Right cardiac atrium (tissue), 5 donors: ENCODE measurements around the gene CACNA1S. TPM values are rescaled to one million over a fixed set of nuclear protein-coding genes. Genes with fewer than 3 reads are reported as not detected.
A peak's percentile ranks its signal among the peaks of the same experiment; 100 is the strongest.

Source experiments
- ATAC-seq, 2 donors: fragments of 200-7000 bp; cut with Tn5 transposase; one replicate each; pipeline versions ENCODE4 v1.8.0 to v1.9.1; 2020; ENCODE audit warnings: moderate library complexity in 2 of 2, mild to moderate bottlenecking in 1 of 2
- DNase-seq, 3 donors: peaks; one replicate each; pipeline ENCODE4 v3.0.0-alpha.2; 2020
- H3K27ac ChIP-seq: one replicate; pipeline ENCODE4 v1.5.1; 2013; ENCODE audit warnings: mild to moderate bottlenecking, low read length, control low read depth, moderate library complexity
- H3K27me3 ChIP-seq: one replicate; pipeline ENCODE4 v1.6.1; 2013; ENCODE audit not compliant: control insufficient read depth, insufficient read depth
- H3K4me1 ChIP-seq: one replicate; pipeline ENCODE4 v1.6.1; 2013; ENCODE audit warnings: low read length; ENCODE audit not compliant: control insufficient read depth, insufficient read depth
- H3K4me3 ChIP-seq: one replicate; pipeline ENCODE4 v1.5.1; 2013; ENCODE audit warnings: low read length, control low read depth
- H3K9me3 ChIP-seq: one replicate; pipeline ENCODE4 v1.6.1; 2013; ENCODE audit warnings: low read length; ENCODE audit not compliant: control insufficient read depth
- WGBS: extraction: QIAGEN DNeasy Blood & Tissue Kit; methylation state at CpG from one replicate; pipeline ENCODE4 v1.1.7; 2013; 5-methylcytosine and 5-hydroxymethylcytosine counted together
- intact Hi-C, 4 donors: fragments of 100-400 bp; cut with DNase I; formaldehyde crosslinking; loops; one replicate each; pipeline versions ENCODE4 v1.11.0 to v1.14.0; 2022 to 2023
- polyA plus RNA-seq: library from polyadenylated mRNA; stranded (reverse); fragments of 200-250 nt; gene quantifications from one replicate; pipeline ENCODE4 v1.2.3, GENCODE V29; 2013
- total RNA-seq, 4 donors: library from RNA; stranded (reverse); fragmentation: NEBNext Ultra II Directional; extraction: Animal tissue kit (Norgen Biotek cat#: 25700); gene quantifications; one replicate each; pipeline ENCODE4 v1.2.1, GENCODE V29; 2021
- donor health status: healthy with polysubstance abuse.
- donor health status: DM: no; HTN: yes; CAD: no.
- donor health status: DM: no; HTN: no; CAD: no.
- donor health status: DM: no; HTN: yes; CAD: no; lungs with severe emphysema.
- donor health status: DM: yes; HTN: yes; CAD: no.

CACNA1S gene
- total and polyA plus RNA-seq, 5 donors = 0.06 to 0.09 TPM; not detected in 3

DNA sequence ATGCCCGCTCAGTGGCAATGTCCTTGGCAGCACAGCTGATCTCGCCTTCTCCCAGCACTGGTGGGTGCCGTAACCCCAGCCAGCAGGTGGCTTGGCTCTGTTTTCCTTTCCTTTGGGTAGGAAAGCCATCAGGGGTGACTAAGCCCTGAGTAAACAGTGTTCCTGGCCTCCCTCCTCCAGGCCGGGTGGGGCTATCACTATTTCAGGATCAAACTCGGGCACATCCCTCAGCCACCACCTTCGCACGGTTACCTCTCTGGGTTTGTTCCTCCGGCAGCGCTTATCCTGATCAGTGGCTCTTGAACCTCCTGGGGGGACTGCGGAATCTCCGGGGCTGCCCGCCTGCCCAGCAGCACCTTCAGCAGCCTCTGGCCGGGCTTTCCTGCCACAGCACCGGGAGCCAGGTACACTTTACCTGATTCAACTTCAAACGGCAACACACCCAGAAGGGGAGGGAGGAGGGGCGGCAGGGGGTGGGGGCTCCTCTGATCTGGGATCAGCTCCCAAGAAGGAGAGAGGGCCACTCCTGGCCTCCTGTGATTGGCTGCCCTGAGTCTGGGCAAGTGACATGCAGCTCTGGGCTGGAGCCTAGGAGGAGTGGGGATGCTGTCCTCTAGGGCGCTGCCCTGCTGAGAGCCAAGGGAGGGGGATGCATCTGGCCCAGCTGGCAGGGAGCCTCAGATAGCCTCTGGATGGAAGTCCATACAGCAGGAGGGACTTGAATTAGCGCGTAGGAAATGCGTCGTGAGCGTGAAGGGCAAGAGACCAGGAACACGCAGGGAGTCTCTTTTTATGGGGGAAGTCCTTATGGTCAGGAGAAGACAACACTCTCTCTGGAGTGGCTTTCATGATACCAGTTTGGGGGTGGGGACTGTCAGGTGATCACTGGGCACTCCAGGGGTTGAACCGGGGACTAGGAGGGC lies 14.9 kb upstream of the CACNA1S start, which contains the start of gene ASCL5:
TSS of gene ASCL5 (minus strand) at position 353 of the 923 bp plus-strand sequence. CDS start 11,812 bp downstream, outside the sequence.
- intact Hi-C loops = no loop called here
- ATAC-seq (no peak), DNase-seq (peak in 1 of 3 donors; percentile 32)
- 75% methylated on average over 24 of the region's 24 CpGs for WGBS
- Histone ChIP-seq H3K9me3 (no peaks in the 10 kb centered on the region), H3K27ac (no peak within 1 kb of the TSS), H3K27me3 (no peaks in the 10 kb centered on the region), H3K4me1 (no peaks in the 10 kb centered on the region), H3K4me3 (no peak within 1 kb of the TSS)

DNA sequence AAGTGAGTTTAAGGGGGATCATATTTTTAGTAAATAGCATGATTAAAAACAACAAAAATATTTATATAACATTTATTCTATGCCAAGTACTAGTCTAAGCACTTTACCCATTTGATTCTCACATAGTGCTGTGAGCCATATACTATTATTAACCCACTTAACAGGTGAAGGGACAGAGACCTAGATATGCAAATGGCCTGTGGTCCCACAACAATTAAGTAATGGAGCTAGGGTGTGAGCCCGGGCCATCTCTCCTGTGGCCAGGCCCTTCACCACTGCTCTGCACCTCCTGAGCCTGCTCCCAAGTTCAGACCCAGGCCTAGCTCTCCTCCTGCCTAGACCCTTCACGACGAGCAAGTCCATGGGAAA lies 14.2 kb upstream of the CACNA1S start:
- intact Hi-C loops = no loop called here
- WGBS = 75% methylated on average over 3 of the region's 3 CpGs
- Histone ChIP-seq H3K27me3 (no peaks in the 10 kb centered on the region), H3K9me3 (no peaks in the 10 kb centered on the region), H3K27ac (no peak overlapping the region), H3K4me3 (no peak overlapping the region), H3K4me1 (no peaks in the 10 kb centered on the region)
- ATAC-seq = no peak
- peak in 1 of 3 donors; percentile 11 for DNase-seq

DNA sequence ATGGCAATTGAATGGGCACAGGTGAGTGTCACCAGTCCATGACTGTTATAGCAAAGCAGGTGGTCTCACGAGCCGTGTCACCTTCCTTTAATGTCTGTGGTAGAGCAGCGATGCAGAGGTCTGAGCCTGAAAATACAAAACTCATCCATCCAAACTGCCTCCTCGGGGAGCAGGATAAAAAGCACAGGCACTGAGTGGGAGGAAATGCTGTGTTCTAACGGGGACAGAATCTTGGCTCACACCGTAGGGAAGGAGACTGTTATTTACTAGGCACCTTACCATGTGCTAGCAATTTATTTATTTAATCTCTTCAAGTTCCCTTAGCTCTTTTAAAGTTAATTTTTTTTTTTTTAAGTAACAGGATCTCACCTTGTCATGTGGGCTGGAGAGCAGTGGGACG lies 13.6 kb upstream of the CACNA1S start:
- Histone ChIP-seq H3K9me3 (no peaks in the 10 kb centered on the region), H3K4me3 (no peak overlapping the region), H3K27ac (no peak overlapping the region), H3K4me1 (no peaks in the 10 kb centered on the region), H3K27me3 (no peaks in the 10 kb centered on the region)
- intact Hi-C loops = no loop called here
- DNase-seq = peak in 1 of 3 donors; percentile 3
- ATAC-seq = peak in 1 of 2 donors; percentile 35
- WGBS = 49% methylated on average over 7 of the region's 7 CpGs

DNA sequence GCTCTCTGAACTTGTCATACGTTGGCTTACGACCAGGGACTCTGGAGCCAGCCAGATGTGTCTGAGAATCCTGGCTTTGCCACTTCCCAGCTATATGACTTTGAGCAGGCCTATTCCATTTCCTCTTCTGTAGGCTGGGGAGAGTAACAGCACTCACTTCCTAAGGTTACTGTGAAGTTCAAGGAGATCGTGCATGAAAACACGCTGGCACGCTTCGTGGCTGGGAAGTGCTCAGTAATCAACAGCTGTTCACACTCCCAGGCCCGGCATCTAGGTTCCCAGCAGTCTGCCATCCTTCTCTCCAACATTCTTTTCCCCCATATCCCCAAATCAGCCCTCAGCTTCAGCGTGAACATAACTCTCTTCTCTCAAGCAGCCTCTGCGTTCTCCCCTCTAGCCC lies 12.8 kb upstream of the CACNA1S start:
- H3K27me3 ChIP-seq = no peaks in the 10 kb centered on the region
- no peak overlapping the region for H3K27ac ChIP-seq
- intact Hi-C loops = no loop called here
- H3K9me3 ChIP-seq = no peaks in the 10 kb centered on the region
- 57% methylated on average over 9 of the region's 9 CpGs for WGBS
- H3K4me1 ChIP-seq = no peaks in the 10 kb centered on the region
- no peak overlapping the region for H3K4me3 ChIP-seq
- DNase-seq = peak in 1 of 3 donors; percentile 42
- no peak for ATAC-seq

DNA sequence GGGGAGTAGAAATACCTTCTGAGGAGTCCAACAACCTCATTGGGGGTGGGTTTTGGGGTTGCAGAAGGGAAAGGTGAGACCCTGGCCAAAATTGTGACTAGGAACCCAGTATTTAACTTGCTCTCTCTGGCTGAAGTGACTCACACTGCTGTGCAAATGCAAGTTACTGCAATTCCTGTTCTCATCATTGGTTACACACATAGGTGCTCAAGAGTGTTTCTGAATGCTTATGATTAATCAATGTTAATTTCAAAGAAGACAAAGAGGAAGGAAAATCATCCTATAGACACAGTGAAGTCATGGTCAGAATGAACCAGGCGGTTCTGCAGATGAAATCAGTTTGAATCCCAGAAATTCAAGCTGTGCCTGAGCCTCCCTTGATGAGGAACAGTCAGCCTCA lies 11.6 kb upstream of the CACNA1S start:
- ATAC-seq = no peak
- no peak for DNase-seq
- intact Hi-C loops = no loop called here
- Histone ChIP-seq H3K27me3 (no peaks in the 10 kb centered on the region), H3K27ac (no peak overlapping the region), H3K9me3 (no peaks in the 10 kb centered on the region), H3K4me3 (no peak overlapping the region), H3K4me1 (no peaks in the 10 kb centered on the region)
- WGBS = 92% methylated on average over 1 of the region's 1 CpG

DNA sequence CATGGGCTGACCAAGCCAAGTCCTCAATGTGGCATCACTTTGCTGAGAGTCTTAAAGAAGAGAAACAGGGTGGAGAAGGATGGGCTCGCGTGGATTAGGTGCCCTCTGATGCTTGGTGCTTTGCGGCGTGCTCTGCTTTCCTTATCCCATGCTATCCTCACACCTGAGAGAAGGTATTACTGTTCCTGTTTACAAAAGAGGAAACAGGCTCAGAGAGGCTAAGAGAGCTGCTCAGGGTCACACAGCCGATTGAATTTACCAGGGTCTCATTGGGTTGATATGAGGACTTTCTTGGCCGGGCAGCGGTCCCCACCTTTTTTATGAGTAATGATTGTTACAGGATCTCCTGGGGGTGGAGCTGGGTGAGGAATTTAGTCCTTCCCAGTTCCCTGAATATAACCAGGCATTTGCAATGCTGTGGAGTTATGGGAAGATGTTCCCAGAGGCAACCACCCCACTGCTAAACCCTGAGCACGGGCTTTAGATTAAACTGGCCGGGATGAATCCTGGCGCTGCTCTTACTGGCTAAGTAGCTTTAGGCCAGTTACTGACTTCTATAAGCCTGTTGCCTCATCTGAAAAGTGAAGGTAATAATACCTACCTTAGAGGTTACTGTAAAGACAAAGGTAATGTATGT lies 10.2 kb upstream of the CACNA1S start:
- ATAC-seq (no peak), DNase-seq (peak in 1 of 3 donors; percentile 16)
- Histone ChIP-seq H3K27ac (no peak overlapping the region), H3K4me1 (no peaks in the 10 kb centered on the region), H3K4me3 (no peak overlapping the region), H3K9me3 (no peaks in the 10 kb centered on the region), H3K27me3 (no peaks in the 10 kb centered on the region)
- intact Hi-C loops = no loop called here
- 89% methylated on average over 10 of the region's 10 CpGs for WGBS

DNA sequence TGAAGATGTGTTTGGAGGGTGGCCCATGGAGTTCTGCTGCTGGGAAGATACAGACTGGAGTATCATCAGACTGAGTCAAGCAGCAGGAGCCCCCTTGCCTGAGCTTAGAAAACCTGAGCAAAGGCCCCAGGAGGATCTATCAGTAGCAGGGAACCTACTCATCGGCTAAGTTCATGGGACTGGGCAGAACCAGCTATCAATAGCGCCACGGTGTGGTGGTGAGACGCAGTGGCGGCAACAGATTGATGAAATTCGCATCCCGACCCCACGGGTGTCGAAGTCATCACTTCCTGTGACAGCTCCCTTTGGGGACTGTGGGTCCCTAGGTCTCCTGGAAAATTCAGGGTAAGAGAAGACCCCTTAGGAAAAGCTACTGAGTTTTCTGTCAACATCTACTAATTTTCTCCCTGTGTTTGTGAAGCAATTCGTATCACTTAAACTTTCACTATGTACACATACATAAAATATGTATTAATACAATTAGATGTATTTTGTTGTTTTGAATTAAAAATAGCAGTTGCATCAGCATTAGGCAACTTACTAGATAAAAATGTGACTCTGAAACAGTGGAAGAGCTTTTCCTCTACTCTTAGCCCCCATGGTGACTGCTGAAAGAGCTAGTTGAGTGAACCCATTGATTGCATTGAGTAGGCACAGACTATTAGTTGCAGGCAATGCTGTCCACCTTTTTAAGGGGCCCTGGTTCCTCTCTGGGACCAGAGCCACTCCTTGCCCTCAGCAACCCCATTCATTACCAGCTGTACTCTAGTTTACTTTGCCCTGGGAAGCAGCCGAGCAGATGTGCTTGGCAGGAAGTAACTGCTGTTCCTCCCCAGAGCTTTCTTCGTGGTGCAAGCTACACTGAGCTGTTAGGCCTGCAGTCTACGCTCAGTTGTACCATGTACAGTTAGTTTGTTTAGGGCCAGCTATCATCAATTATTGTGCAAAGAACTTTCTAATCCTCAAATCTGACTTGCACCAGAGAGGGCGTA lies 7.3 kb upstream of the CACNA1S start:
- Histone ChIP-seq H3K27me3 (no peaks in the 10 kb centered on the region), H3K4me1 (no peaks in the 10 kb centered on the region), H3K9me3 (no peaks in the 10 kb centered on the region), H3K27ac (no peak overlapping the region), H3K4me3 (no peak overlapping the region)
- ATAC-seq (peak; percentile 32 to 54), DNase-seq (no peak)
- intact Hi-C loops = loop anchor here in 1 of 4 donors (5.0 kb wide), 1 partner anchor 147 kb away; no protein-coding TSS in a partner anchor
- 30% methylated on average over 14 of the region's 14 CpGs for WGBS

DNA sequence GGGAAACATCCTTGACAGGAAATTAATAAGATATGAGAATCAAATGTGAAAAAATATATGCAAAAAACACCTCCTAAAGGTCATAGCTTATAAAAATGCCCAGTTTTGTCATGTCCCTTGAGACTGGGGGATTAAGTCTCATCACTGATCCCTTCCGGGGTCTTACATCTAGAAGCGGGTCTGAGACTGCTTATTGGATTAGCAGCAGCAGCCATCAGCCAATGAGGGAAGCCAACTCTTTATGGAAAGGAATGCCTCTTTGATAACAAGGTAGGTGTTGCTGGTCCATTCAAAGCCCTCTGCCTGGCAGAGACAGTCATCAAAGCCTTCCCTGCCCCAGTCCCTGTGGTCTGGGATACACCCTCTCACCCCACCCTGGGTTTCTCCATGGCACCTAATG lies 3.9 kb upstream of the CACNA1S start:
- intact Hi-C loops = loop anchor here in 1 of 4 donors (5.0 kb wide), 1 partner anchor 144 kb away; no protein-coding TSS in a partner anchor
- no peaks in the 10 kb centered on the region for H3K27me3 ChIP-seq

DNA sequence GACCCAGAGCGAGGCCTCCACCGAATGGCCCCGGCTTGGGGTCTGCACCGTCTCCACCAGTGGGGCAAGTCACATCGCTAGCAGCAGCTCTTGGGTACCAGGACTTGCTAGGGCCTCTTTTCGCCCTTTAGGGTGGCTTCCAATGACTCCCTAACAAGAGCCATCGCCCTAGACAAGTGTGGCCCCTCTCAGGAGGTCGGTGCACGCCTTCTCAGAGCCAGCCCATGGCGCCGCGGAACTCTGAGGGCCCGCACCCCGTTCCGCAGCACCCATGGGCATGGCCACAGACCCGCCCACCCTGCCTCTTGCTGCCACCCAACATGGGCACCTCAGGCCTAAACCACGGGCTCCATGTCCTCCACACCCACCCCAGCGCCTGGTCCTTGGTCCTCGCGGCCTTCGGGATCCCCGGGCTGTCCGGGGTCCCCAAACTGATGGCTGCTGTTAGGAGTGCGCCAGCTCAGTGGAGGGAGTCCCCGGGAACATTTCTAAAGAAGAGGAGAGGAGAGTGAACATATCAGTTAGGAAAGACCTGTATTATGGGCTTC lies 3.2 kb upstream of the CACNA1S start:
- ATAC-seq (no peak), DNase-seq (no peak)
- no peak overlapping the region for H3K27ac ChIP-seq
- 94% methylated on average over 25 of the region's 25 CpGs for WGBS
- no peaks in the 10 kb centered on the region for H3K27me3 ChIP-seq
- no peaks in the 10 kb centered on the region for H3K4me1 ChIP-seq
- no peaks in the 10 kb centered on the region for H3K9me3 ChIP-seq
- intact Hi-C loops = loop anchor here in 1 of 4 donors (5.0 kb wide), 1 partner anchor 143 kb away; no protein-coding TSS in a partner anchor
- H3K4me3 ChIP-seq = no peak overlapping the region

More for the DNA sequence above, 3.9 kb upstream of the CACNA1S start:
- WGBS = 90% methylated on average over 2 of the region's 2 CpGs
- ATAC-seq (no peak), DNase-seq (no peak)
- no peak overlapping the region for H3K4me3 ChIP-seq
- H3K9me3 ChIP-seq = no peaks in the 10 kb centered on the region
- H3K27ac ChIP-seq = no peak overlapping the region
- no peaks in the 10 kb centered on the region for H3K4me1 ChIP-seq
